ENCODE data around the gene EMC9. TPM values are rescaled to one million over a fixed set of nuclear protein-coding genes. Genes with fewer than 3 reads are reported as not detected.

The EMC9 gene
- total RNA-seq, 1 donor from 2014 or later = 14.0 TPM

DNA sequence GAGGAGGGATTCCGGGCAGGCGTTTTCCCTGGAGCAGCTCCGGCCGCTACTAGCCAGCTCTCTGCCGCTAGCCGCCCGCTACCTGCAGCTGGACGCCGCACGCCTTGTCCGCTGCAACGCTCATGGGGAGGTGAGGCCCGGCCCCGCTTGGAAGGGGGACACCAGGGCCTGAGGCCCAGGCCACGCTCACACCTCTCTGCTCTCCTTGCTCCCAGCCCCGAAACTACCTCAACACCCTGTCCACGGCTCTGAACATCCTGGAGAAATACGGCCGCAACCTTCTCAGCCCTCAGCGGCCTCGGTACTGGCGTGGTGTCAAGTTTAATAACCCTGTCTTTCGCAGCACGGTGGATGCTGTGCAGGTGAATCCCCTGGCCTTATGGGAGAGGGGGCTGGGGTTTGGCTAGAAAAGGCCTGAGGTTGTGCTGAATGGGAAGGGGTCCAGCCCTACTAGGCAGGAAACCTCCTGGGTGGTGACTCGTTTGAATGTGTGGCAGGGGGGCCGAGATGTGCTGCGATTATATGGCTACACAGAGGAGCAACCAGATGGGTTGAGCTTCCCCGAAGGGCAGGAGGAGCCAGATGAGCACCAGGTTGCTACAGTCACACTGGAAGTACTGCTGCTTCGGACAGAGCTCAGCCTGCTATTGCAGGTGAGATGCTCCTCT is 6.5 kb upstream of the EMC9 start:
- H3K79me2 ChIP-seq (ENCODE audit: low read depth) = peaks cover 33% of the 10 kb centered on the region
- no peak overlapping the region for H3K27ac ChIP-seq
- peak overlapping the region; percentile 81 for H2AFZ ChIP-seq (replicated peaks)
- H4K20me1 ChIP-seq (ENCODE audit: low read depth) = peaks cover 15% of the 10 kb centered on the region
- peaks cover 10% of the 10 kb centered on the region for H3K36me3 Mint-ChIP-seq
- TF ChIP-seq, protein P1, sequence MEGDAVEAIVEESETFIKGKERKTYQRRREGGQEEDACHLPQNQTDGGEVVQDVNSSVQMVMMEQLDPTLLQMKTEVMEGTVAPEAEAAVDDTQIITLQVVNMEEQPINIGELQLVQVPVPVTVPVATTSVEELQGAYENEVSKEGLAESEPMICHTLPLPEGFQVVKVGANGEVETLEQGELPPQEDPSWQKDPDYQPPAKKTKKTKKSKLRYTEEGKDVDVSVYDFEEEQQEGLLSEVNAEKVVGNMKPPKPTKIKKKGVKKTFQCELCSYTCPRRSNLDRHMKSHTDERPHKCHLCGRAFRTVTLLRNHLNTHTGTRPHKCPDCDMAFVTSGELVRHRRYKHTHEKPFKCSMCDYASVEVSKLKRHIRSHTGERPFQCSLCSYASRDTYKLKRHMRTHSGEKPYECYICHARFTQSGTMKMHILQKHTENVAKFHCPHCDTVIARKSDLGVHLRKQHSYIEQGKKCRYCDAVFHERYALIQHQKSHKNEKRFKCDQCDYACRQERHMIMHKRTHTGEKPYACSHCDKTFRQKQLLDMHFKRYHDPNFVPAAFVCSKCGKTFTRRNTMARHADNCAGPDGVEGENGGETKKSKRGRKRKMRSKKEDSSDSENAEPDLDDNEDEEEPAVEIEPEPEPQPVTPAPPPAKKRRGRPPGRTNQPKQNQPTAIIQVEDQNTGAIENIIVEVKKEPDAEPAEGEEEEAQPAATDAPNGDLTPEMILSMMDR (IDR thresholded peaks at IDR 0.05) = no peak
- peak overlapping the region; percentile 88 for H3K9ac ChIP-seq
- H3K4me3 ChIP-seq = peak overlapping the region; percentile 90
- H3K9me3 ChIP-seq (ENCODE audit: low read depth) = no peaks in the 10 kb centered on the region
- H3K27me3 ChIP-seq = no peaks in the 10 kb centered on the region
- peak overlapping the region; percentile 100 for H3K4me2 ChIP-seq
- peaks cover 10% of the 10 kb centered on the region for H3K4me1 ChIP-seq
- peaks cover 4% of the 10 kb centered on the region for H3F3A ChIP-seq (ENCODE audit: low read depth)
- no peaks in the 10 kb centered on the region for H3K27me3 Mint-ChIP-seq (ENCODE audit: insufficient read depth, low read depth)
- H3K4me1 Mint-ChIP-seq = peaks cover 19% of the 10 kb centered on the region
- peak overlapping the region; percentile 50 for H3K27ac Mint-ChIP-seq
- H3K4me3 Mint-ChIP-seq = peak overlapping the region; percentile 99
- H3K36me3 ChIP-seq = no peaks in the 10 kb centered on the region
- no peaks in the 10 kb centered on the region for H3K9me3 Mint-ChIP-seq
- DNase-seq (ENCODE audit: low spot score) = no peak

DNA sequence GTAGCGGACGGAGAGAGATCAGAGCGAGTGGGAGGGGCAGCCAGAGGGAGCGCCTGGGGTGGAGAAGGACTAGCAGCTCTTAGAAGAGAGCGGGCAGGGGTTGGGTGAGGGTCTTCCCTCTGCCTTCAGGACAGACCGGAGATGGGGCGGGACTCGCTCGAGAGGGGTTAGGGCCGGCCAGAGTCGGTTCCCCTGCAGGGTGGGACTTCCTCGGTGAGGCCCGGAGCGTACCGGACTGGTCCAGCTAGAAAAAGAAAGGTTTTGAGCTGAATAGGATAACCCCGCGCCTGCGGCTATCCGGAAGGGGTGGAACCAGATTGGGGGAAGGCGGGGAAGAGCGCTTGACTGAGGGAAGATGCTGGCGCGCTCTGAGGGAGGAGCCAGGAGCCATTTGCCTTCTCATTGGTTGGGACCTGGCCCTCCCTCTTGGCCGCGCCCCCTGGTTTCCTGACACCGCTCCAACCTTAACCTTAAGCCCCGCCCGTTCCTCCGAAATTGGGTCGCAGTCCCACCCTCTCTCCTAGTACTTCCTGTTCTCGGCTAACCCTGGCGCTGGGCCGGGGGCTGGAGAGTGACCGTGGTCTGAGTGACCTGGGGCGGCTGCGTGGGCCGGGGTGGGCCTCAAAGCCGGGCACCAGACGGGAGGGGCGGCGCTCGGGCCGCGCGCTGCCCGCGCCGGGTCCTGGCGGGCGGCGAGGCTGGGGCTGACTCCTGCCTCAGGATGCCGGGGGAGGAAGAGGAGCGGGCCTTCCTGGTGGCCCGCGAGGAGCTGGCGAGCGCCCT is 5.8 kb upstream of the EMC9 start, which contains the start of gene RNF31:
RNF31 (plus strand) TSS at position 521 of the 783 bp plus-strand sequence; CDS start at position 722, 201 bp downstream.
- Histone ChIP-seq H3K79me2 (ENCODE audit: low read depth) (peaks cover 33% of the 10 kb centered on the region), H3K9me3 (ENCODE audit: low read depth) (no peaks in the 10 kb centered on the region), H2AFZ (replicated peaks) (peak within 1 kb of the TSS; percentile 81), H3K27me3 (no peaks in the 10 kb centered on the region), H3K36me3 (no peaks in the 10 kb centered on the region), H3K4me2 (peak within 1 kb of the TSS; percentile 100), H3K4me3 (peak within 1 kb of the TSS; percentile 90), H4K20me1 (ENCODE audit: low read depth) (peaks cover 15% of the 10 kb centered on the region), H3K9ac (peak within 1 kb of the TSS; percentile 88), H3F3A (ENCODE audit: low read depth) (peaks cover 11% of the 10 kb centered on the region), H3K4me1 (peaks cover 10% of the 10 kb centered on the region), H3K27ac (peak within 1 kb of the TSS; percentile 61)
- H3K9me3 Mint-ChIP-seq = no peaks in the 10 kb centered on the region
- peak; percentile 99 for DNase-seq (ENCODE audit: low spot score)
- H3K27me3 Mint-ChIP-seq (ENCODE audit: insufficient read depth, low read depth) = no peaks in the 10 kb centered on the region
- peak within 1 kb of the TSS; percentile 99 for H3K4me3 Mint-ChIP-seq
- H3K4me1 Mint-ChIP-seq = peaks cover 23% of the 10 kb centered on the region
- H3K27ac Mint-ChIP-seq = peak within 1 kb of the TSS; percentile 91
- TF ChIP-seq EZH2phosphoT487 (IDR thresholded peaks at IDR 0.05) = no peak
- TF ChIP-seq, protein P1 (IDR thresholded peaks at IDR 0.05) = no peak
- TF ChIP-seq EZH2 (IDR thresholded peaks at IDR 0.05) = no peak
- H3K36me3 Mint-ChIP-seq = peaks cover 10% of the 10 kb centered on the region

DNA sequence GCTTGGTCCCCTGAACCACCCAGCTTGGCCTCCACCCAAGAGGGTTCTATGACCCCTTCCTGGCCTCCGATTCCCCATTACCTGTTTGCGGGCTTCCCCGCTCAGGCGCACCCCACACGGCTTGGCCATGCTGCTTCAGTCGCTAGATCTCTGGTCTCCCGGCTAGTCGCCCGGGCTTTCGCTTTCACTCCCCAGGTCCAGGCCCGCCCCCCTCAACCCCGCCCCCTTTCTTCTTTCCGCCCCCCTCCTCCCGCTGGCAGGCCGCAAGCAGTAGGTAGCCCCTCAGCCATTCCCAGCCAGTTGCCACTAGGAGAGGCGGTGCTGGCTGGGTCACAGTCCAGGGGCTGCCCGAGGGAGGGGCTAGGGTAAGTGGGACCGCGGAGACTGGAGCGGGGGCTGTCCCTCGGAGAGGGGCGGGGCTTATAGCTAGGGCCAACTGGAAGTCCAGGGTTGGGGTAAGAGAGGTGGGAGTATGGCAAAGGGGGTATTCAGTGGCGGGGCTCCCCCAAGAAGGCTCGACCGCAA is 5.1 kb upstream of the EMC9 start, which contains the start of gene PSME2:
PSME2 (minus strand) TSS at position 158 of the 525 bp plus-strand sequence; CDS start at position 129, 29 bp downstream.
- H4K20me1 ChIP-seq (ENCODE audit: low read depth) = peaks cover 15% of the 10 kb centered on the region
- H3K36me3 ChIP-seq = no peaks in the 10 kb centered on the region
- peaks cover 7% of the 10 kb centered on the region for H3K36me3 Mint-ChIP-seq
- peaks cover 33% of the 10 kb centered on the region for H3K79me2 ChIP-seq (ENCODE audit: low read depth)
- peak; percentile 99 for DNase-seq (ENCODE audit: low spot score)
- H3K27ac Mint-ChIP-seq = peak within 1 kb of the TSS; percentile 91
- peak within 1 kb of the TSS; percentile 99 for H3K4me3 Mint-ChIP-seq
- H3K4me1 Mint-ChIP-seq = peaks cover 28% of the 10 kb centered on the region
- no peaks in the 10 kb centered on the region for H3K27me3 ChIP-seq
- H3K4me1 ChIP-seq = peaks cover 10% of the 10 kb centered on the region
- peak within 1 kb of the TSS; percentile 100 for H3K4me2 ChIP-seq
- peak within 1 kb of the TSS; percentile 88 for H3K9ac ChIP-seq
- H3K9me3 Mint-ChIP-seq = no peaks in the 10 kb centered on the region
- no peaks in the 10 kb centered on the region for H3K9me3 ChIP-seq (ENCODE audit: low read depth)
- H2AFZ ChIP-seq (replicated peaks) = peak within 1 kb of the TSS; percentile 81
- H3K27me3 Mint-ChIP-seq (ENCODE audit: insufficient read depth, low read depth) = peaks cover 5% of the 10 kb centered on the region
- H3K4me3 ChIP-seq = peak within 1 kb of the TSS; percentile 90
- TF ChIP-seq EZH2 (IDR thresholded peaks at IDR 0.05) = no peak
- no peak for TF ChIP-seq EZH2phosphoT487 (IDR thresholded peaks at IDR 0.05)
- TF ChIP-seq, protein P1 (IDR thresholded peaks at IDR 0.05) = no peak
- H3F3A ChIP-seq (ENCODE audit: low read depth) = peaks cover 16% of the 10 kb centered on the region
- peak within 1 kb of the TSS; percentile 61 for H3K27ac ChIP-seq
